Tibial artery (tissue), 4 donors: ENCODE results near the gene MYCN.

ENCODE experiments used
- DNase-seq, 2 donors: peaks; one replicate each; pipeline ENCODE4 v3.0.0-alpha.2; 2019
- H3K27ac ChIP-seq, 2 donors: fragments of 200-600 bp; sonication (generic) in 1 of 2; 1 replicate in 1 of 2; 2 replicates in 1 of 2; pipeline ENCODE4 v1.5.1; 2018 to 2019; ENCODE audit warnings: mild to moderate bottlenecking in 1 of 2
- H3K27me3 ChIP-seq, 2 donors: fragments of 200-600 bp; sonication (generic) in 1 of 2; one replicate each; pipeline versions ENCODE4 v1.5.1 to v1.6.0; 2016 to 2019
- H3K36me3 ChIP-seq, 3 donors: fragments of 200-600 bp; sonication (generic) in 2 of 3; one replicate each; pipeline ENCODE4 v1.5.1; 2016 to 2019; ENCODE audit warnings: mild to moderate bottlenecking in 2 of 3
- H3K4me1 ChIP-seq, 4 donors: fragments of 200-600 bp; sonication (generic) in 2 of 4; 1 replicate in 3 of 4; 2 replicates in 1 of 4; pipeline ENCODE4 v1.5.1; 2016 to 2019
- H3K4me3 ChIP-seq, 2 donors: fragments of 200-600 bp; sonication (generic) in 1 of 2; 1 replicate in 1 of 2; 2 replicates in 1 of 2; pipeline ENCODE4 v1.5.1; 2018 to 2019; ENCODE audit warnings: mild to moderate bottlenecking in 2 of 2
- H3K9me3 ChIP-seq, 3 donors: fragments of 200-600 bp; sonication (generic) in 1 of 3; one replicate each; pipeline ENCODE4 v1.5.1; 2016 to 2019
- CTCF ChIP-seq, 2 experiments: fragments of 200-600 bp in 1 of 2; fragments of 450-650 bp in 1 of 2; IDR thresholded peaks; one replicate each; pipeline ENCODE4 v1.5.1; 2017 to 2019; ENCODE audit warnings: antibody characterized with exemption in 2 of 2, mild to moderate bottlenecking in 1 of 2, moderate library complexity in 1 of 2
- intact Hi-C: fragments of 100-400 bp; cut with DNase I; formaldehyde crosslinking; loops from one replicate; pipeline ENCODE4 v1.15.0; 2023; ENCODE audit warnings: low total_unique reads

MYCN gene

GRCh38 chr2:15993666-15994065 lies 53.3 kb downstream of the MYCN start:
- Histone ChIP-seq H3K9me3 (no peaks in the 10 kb centered on the region), H3K4me1 (no peaks in the 10 kb centered on the region), H3K27me3 (peaks cover 0 to 3% of the 10 kb centered on the region in 2 donors), H3K36me3 (no peaks in the 10 kb centered on the region), H3K4me3 (no peak overlapping the region), H3K27ac (no peak overlapping the region)
- intact Hi-C loops: no loop called here
- no peak for TF ChIP-seq CTCF (IDR thresholded peaks at IDR 0.05)
- no peak for DNase-seq

DNA sequence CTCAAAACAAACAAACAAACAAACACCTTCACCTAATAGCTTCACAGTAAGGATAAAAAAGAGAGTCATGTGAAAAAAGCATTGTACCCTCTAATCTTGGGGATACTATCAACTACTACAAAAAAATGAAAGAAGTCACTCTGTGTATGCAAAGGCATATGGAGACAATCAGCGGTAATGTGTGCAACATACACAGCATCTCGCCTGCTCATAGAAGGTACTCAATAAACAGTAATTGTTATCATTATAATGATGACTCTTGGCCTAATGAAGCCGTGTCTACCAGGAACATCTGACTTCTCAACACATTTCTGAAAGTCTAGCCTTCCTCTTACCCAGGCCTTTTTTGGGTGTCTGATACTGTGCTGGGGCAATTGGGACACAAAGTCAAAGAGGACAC lies 55.3 kb downstream of the MYCN start:
- Histone ChIP-seq H3K27ac (no peak overlapping the region), H3K36me3 (no peaks in the 10 kb centered on the region), H3K27me3 (peaks cover 0 to 3% of the 10 kb centered on the region in 2 donors), H3K4me3 (no peak overlapping the region), H3K4me1 (no peaks in the 10 kb centered on the region), H3K9me3 (no peaks in the 10 kb centered on the region)
- TF ChIP-seq CTCF (IDR thresholded peaks at IDR 0.05): no peak
- intact Hi-C loops: no loop called here
- no peak for DNase-seq
